ENCODE data around the gene GRHL3.

The GRHL3 gene

GRCh38 chr1:24360681-24361080 lies 41.5 kb downstream of the GRHL3 start:
- no peaks in the 10 kb centered on the region for H3K9me3 ChIP-seq (ENCODE audit: severe bottlenecking)
- H3K27me3 ChIP-seq (ENCODE audit: insufficient read depth, poor library complexity, severe bottlenecking), result no peaks in the 10 kb centered on the region
- TF ChIP-seq CTCF (IDR thresholded peaks at IDR 0.05; ENCODE audit: poor library complexity, severe bottlenecking), result no peak
- no peak overlapping the region for H3K4me3 ChIP-seq (ENCODE audit: severe bottlenecking)
- no peak overlapping the region for H3K27ac ChIP-seq (ENCODE audit: poor library complexity, severe bottlenecking)
- no peak for DNase-seq (ENCODE audit: low spot score)
- no peak for ATAC-seq (ENCODE audit: low read depth)
- H3K4me1 ChIP-seq (ENCODE audit: insufficient read depth, poor library complexity, severe bottlenecking), result peaks cover 32% of the 10 kb centered on the region
- H3K36me3 ChIP-seq (ENCODE audit: low read depth), result peaks cover 12% of the 10 kb centered on the region

- H3K9me3 ChIP-seq (ENCODE audit: severe bottlenecking), result no peaks in the 10 kb centered on the region
- ATAC-seq (ENCODE audit: low read depth), result no peak
- no peak for TF ChIP-seq CTCF (IDR thresholded peaks at IDR 0.05; ENCODE audit: poor library complexity, severe bottlenecking)
- no peak overlapping the region for H3K27ac ChIP-seq (ENCODE audit: poor library complexity, severe bottlenecking)
- no peaks in the 10 kb centered on the region for H3K27me3 ChIP-seq (ENCODE audit: insufficient read depth, poor library complexity, severe bottlenecking)
- no peak for DNase-seq (ENCODE audit: low spot score)
- H3K4me1 ChIP-seq (ENCODE audit: insufficient read depth, poor library complexity, severe bottlenecking), result peaks cover 34% of the 10 kb centered on the region
- H3K36me3 ChIP-seq (ENCODE audit: low read depth), result peaks cover 12% of the 10 kb centered on the region
- no peak overlapping the region for H3K4me3 ChIP-seq (ENCODE audit: severe bottlenecking)
These were observed 42.7 kb downstream of the GRHL3 start for GRCh38 chr1:24361811-24362210.

GRCh38 chr1:24362396-24362795 lies 43.2 kb downstream of the GRHL3 start:
- no peak for TF ChIP-seq CTCF (IDR thresholded peaks at IDR 0.05; ENCODE audit: poor library complexity, severe bottlenecking)
- Histone ChIP-seq H3K27me3 (ENCODE audit: insufficient read depth, poor library complexity, severe bottlenecking) (no peaks in the 10 kb centered on the region), H3K4me1 (ENCODE audit: insufficient read depth, poor library complexity, severe bottlenecking) (peaks cover 34% of the 10 kb centered on the region), H3K9me3 (ENCODE audit: severe bottlenecking) (no peaks in the 10 kb centered on the region), H3K27ac (ENCODE audit: poor library complexity, severe bottlenecking) (peak overlapping the region; percentile 84), H3K4me3 (ENCODE audit: severe bottlenecking) (no peak overlapping the region), H3K36me3 (ENCODE audit: low read depth) (peaks cover 12% of the 10 kb centered on the region)
- no peak for ATAC-seq (ENCODE audit: low read depth)
- DNase-seq (ENCODE audit: low spot score), result no peak

- peak overlapping the region; percentile 84 for H3K27ac ChIP-seq (ENCODE audit: poor library complexity, severe bottlenecking)
These were observed 43.9 kb downstream of the GRHL3 start for GRCh38 chr1:24362982-24363614.

More at GRCh38 chr1:24362982-24363614, 43.9 kb downstream of the GRHL3 start:
- peak; percentile 78 for ATAC-seq (ENCODE audit: low read depth)
- Histone ChIP-seq H3K36me3 (ENCODE audit: low read depth) (peaks cover 12% of the 10 kb centered on the region; the same call in 1 of the 2 replicates), H3K4me3 (ENCODE audit: severe bottlenecking) (no peak overlapping the region), H3K27me3 (ENCODE audit: insufficient read depth, poor library complexity, severe bottlenecking) (no peaks in the 10 kb centered on the region), H3K9me3 (ENCODE audit: severe bottlenecking) (no peaks in the 10 kb centered on the region), H3K4me1 (ENCODE audit: insufficient read depth, poor library complexity, severe bottlenecking) (peaks cover 34% of the 10 kb centered on the region)
- DNase-seq (ENCODE audit: low spot score), result no peak
- no peak for TF ChIP-seq CTCF (IDR thresholded peaks at IDR 0.05; ENCODE audit: poor library complexity, severe bottlenecking)
